NCI-H2227 treated with DMSO at 0.1 percent for 48 hours (cell line): ENCODE data around the gene SETD2.
"Not testable (repeated sequence)": the region's sequence is repeated elsewhere in the genome, so short reads cannot be mapped to it uniquely, and the experiment has no call there.

Source experiments
- DNase-seq: peaks from one replicate; lab custom pipeline; 2025; lab: John Stamatoyannopoulos, UW

The SETD2 gene

DNA sequence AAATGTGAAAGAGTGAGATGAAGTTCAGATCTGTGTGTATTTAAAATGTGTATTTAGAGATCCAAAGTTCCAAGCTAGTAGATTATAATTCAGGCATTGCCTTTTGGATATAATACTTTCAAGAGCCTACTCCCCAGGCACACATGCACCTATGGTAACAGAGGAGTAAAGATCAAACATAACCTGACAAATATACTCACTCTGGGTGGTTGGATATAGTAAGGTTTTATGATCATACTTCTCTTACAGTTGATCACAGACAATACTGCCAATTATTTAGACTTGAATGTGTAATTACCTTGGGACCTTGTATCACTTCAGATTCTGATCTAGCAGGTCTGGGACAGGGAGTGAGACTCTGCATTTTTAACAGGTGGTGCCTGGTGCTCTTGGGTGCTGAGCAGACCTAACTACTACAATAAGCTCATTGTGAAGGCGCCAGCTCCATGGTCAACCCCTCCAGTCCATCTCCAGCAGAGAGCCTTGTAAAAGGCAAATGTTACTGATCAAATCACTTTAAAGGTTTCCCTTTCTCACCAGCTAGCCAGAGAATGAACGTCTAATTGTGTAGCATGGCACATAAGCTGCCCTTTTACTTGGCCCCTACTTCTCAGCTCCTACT lies 128.9 kb downstream of the SETD2 start:
- no peak for DNase-seq

DNA sequence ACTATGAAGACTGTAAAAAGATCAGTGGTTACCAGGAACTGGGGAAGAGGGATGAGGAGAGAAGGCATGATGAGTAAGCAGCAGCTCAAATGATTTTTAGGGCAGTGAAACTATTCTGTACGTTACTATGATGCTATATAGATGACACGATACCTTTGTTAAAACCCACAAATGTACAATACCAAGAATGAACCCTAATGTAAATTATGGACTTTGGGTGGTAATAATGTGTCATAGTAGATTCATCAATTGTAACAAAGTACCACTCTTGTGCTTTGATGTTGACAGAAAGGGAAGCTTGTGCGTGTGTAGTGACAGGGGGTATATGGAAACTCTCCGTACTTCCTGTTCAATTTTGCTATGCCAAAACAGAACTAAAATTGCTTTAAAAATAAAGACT lies 132.9 kb downstream of the SETD2 start:
- not testable (repeated sequence) for DNase-seq

DNA sequence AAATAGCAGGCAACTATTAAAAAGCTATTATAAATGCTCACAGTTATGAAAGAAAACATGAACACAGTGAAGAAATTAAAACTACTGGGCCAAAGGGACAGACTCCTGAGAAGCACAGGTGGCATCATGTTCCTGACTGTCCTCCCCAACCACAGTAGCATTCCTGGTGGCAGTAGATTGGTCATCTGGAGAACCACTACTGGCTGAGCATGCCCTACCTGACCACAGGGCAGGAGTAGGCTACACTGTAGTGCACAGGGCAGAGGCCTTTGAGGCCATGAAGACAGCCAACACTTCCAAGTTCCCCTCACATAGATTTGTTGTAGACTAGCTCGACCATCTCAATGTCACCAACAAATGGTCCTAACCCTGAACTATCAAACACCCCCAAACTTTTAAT lies 135.2 kb downstream of the SETD2 start:
- DNase-seq: no peak

DNA sequence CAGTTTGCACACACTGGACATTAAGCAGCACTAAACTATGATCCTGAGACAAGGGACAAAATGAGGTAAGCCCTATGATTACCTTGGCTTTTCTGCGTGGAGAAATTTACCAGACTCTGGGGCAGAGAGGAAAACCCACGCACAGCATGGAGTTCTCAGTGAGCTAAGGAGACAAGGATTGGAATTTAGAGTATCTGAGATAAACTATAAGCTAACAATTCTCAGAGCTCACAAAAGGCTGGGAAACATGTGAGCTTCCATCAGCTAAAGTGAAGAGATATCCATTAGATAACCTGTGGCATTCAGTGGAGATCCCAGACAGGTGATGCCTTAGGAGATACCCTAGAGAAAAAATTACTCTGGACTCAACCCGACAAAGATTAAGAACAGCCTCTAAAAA lies 135.8 kb downstream of the SETD2 start:
- DNase-seq: no peak

DNA sequence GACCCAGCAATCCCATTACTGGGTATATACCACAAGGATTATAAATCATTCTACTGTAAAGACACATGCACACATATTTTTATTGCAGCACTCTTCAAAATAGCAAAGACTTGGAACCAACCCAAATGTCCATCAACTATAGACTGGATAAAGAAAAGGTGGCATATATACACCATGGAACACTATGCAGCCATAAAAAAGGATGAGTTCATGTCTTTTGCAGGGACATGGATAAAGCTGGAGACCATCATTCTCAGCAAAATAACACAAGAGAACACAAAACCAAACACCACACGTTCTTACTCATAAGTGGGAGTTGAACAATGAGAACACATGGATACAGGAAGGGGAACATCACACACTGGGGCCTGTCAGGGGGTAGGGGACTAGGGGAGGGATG lies 137.5 kb downstream of the SETD2 start:
- not testable (repeated sequence) for DNase-seq

DNA sequence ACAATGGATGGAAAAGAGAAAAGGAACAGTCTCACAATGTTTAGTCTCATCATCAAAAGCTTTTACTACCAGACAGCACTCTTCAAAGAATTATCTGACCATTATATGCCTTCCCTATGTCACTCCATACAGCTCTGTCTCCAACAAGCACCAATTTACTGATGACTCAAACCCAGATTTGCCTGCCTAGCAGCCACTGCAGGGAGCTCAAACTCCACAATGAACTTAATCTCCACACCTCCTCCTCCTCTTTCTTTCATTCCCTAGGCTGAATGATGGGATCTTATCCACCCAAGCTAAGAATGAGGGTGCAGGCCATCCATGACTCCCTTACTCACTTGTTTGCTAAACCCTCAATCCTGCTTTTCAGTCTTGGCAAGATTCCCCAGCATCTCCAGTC lies 139.0 kb downstream of the SETD2 start:
- peak; percentile 69 for DNase-seq

DNA sequence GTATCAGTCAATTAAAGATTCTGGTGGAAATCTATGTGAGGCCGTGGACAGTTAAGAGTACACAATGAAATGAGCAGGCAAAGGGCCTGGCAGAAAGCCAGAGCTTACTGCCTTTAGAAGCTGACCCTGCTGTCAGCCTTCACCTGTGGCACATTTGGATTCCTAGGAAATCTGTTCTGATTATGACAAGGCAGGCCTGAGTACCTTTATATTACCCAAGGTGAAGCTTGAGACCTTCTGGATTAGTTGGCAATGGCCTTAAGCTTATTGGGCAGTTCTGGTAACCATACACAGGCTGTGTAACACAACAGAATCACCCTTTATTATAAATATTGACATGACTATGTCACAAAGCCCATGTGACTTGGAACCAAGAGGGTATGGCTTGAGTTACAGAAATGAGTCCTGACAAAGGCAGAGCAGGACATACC lies 141.3 kb downstream of the SETD2 start:
- peak; percentile 4 for DNase-seq

DNA sequence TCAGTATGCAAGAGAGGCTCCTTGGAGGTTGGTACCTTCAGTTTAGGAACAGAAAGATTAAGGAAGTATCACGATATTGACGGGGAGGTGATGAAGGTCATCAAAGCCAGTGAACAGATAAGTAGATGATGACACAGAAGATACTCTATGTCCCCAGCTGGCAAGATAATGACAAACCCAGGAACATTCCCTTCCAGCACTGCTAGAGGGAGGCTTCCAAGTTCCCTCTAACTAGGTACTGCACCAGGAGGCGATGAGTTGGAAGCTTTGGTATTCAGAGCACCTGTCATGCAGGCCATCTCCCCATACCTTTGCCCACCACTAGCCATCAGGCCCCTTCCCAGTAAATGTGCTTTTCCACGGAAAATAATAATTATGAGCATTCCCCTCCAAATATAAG lies 143.6 kb downstream of the SETD2 start:
- DNase-seq: no peak

DNA sequence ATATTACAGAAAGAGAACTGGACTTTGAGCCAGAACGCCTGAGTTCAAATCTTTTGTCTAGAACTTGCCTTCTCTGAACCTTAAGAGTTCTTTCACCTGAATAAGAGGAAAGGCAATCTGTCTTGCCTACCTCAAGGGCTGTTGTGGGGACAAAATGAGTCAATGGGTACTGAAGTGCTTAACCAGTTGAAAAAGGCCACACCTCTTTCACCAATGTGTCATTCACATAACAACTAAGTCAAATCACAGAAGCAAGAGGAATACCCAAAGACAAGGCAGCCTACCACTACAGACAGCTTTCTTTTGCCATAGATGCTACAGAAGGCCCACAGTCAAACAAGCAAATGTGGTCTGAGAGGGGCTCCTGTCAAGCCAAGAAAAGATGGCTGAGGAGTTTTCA lies 144.7 kb downstream of the SETD2 start:
- no peak for DNase-seq

DNA sequence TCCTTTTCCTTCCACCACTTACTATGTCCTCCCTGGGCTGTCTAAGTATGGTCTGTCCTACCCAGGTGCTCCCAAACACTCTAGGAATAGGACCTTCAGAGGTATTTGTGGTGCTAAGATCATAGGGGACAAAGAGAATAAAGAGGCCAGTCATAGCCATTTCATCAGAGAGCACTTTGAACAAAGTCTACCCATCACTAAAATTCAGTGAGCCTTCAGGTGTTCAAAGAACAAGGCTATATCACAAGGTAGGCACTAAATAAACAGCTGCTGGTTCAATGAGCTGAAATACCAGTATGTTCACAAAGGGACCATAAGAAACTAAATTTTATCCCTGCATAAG lies 145.7 kb downstream of the SETD2 start:
- DNase-seq: no peak

DNA sequence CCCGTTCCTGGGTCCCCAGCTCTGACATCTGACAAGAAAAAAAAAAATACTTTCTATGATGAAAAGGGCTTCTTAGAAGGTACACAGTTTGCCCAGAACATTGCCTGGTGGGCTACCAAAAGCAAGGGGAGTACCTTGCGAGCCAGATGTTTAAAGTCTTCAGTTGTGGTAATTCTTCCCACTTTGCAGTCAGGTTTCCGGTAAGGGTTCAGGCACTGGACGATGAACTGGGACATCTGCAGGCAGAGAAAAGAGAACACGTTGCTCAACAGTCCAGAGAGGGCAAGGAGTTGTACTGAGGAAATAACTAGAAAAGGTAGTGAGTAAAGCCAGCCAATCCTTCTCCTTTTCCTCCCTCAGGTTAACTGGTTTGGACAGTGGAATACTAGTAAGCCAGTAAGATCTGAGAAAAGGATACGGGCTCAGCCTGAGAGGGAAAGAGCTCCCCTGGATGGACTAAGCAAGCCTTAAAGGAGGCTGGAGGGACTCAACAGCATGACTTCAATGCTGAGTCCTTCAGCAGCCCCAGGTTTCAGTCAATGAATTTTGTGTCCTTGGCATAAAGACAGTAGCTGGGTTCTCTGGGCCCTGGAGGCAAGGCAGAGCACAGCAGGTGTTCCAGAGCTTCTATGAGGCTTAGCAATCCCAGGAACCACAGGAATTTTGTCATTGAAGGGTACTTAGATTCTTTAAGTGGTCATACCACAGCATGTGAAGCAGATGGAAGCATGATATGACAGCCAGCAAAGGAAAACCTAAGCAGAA lies 146.2 kb downstream of the SETD2 start:
- DNase-seq: no peak

DNA sequence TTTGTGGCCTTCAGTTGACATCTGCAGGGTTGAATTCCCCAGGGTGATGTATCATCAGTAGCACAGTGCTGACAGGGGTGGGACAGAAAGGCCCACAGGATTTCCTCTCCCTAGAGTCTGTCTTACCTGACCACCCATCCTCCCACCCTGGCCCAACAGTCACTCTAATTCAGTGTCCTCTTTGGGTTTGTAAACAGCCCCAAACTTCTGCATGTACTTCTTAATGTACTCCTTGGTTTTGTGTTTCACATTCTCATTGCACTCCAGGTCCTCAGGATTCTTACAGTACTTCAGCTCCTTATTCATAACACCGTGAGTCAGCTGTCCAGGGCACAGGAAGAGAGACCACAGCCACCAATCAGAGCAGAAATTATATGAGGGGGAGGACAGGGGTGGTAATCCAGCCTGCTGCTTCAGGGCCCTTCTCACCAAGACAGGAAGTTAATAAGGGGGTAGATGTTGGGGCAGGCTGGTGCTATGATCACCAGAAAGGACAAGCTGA lies 146.9 kb downstream of the SETD2 start:
- DNase-seq: no peak

DNA sequence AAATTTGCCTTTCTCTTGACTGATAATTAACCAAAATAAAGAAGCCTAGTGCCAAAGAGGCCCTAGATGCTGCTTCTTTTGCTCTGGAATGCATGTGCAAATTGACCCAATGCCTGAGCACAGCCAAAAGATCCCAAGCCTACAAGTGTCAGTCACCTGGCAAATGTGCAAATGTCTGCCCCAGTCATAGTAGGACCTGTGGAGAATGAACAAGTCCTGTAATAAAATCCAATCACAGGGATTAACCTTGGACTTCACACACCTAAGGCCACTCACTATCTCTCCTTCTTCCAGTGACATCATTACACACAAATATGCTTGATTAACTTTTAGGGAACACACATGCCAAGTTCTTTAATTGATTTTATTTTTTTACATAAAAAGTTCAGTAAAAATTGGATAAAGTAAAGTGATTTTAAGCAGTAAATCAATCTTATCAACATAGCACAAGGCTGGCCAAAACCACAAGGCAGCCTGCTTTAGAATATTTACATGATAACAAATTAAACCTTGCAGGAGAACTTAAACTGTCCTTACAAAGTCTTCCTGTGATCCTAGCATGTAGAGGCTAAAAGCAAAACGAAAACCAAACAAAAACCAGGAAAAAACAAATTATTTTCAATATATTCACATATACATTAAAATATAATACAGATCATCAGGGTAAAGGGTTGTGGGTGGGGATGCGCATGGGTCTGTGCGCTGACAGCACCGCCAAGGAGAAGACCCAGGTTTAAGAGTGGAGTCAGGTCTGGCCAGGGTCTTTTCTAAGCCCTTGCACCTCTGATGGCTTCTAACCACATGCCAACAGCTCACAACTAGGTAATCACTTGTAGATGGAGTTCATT lies 147.6 kb downstream of the SETD2 start:
- DNase-seq: no peak

DNA sequence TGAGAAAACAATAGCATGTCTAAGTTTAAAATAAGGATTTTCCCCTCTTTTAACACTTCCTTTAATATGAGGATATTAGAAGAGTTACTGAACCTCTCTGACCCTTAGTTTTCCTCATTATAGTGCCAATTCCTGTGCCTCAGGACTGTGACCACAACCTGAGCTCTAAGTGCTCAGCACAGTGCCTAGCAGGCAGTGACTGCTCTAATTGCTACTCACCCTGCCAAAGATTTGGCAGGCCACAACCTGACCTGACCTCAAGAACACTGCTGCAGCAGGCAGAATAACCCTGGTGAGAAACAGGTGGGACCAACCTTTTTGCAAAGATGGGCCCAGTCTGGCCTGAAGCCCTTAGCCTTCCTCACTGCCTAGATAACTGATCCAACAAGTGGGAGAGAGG lies 148.8 kb downstream of the SETD2 start:
- DNase-seq: no peak

DNA sequence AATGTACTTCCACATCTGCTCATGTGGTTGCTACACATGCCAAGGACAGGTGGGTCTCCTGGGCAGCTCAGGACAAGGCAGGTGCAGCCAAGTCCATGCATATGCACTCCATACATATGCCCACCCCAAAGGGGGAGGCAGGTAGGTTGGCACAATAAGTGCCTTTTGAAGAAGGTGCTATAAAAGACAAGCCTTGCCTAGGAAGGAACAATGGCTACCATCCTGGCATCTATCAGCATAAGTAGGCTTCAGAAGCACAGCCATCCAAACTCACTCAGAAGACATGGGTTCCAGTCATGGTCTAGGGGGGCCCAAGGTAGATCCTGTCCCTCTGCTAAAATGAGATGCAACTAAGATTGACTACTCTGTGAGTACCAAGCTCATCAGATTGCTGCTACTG lies 149.9 kb downstream of the SETD2 start:
- DNase-seq: no peak

DNA sequence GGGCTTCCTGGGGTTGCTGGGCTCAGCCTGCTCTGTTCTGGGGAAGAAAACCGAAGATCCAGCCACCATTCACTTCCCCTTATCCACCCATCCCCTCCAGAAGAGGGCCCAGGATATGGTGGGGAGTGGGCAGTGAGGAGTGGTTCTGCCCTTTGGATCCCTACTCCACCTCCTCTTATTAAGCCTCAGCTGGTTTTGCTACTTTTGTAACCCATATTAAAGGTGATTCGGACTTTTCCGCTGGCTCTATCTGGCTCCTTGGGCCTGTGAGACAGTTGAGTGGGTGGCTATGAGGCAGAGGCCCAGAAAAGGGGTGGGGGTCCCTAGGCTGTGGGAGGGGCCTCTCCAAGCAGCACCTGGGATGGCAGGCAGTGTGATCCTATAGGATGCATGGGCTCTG lies 150.7 kb downstream of the SETD2 start:
- no peak for DNase-seq

DNA sequence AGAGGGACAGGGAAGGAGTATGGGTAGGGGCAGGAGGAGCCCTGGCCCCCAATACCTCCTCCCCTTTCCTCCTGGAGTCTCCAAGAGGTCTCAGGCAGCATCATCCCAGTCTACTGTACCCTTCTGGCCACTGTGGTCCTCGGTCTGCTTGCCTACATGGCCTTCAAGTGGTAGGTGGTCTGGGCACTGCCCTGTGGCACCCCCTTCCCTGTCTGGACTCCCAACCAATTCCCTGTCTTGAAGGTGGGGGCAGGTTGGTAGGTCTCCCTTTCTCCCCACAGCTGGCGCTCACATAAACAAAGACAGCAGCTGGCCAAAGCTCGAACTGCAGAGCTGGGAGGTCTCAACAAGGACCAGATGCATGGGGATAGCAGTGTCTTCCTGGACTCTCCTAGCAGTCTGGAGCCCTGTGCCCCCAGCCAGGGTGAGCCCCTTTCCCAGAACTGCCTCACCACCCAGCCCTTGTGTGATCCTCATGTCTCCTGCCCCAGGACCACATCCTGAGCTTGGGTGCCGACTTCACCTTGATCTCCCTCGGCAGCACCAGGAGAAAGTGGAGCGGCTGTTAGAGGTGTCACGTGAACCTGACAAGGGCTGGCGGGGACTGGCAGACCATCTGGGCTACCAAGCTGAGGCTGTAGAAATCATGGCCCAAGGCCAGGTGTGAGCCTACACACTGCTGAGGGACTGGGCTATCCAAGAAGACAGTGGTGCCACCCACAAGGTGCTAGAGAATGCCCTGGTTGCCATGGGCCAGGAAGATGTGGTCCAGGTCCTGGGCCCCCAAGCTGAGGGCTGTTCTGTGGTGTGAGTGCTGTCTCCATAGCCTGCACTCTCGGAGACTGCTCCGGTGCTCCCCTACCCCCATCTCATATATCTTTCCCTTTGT lies 151.3 kb downstream of the SETD2 start:
- DNase-seq: no peak

DNA sequence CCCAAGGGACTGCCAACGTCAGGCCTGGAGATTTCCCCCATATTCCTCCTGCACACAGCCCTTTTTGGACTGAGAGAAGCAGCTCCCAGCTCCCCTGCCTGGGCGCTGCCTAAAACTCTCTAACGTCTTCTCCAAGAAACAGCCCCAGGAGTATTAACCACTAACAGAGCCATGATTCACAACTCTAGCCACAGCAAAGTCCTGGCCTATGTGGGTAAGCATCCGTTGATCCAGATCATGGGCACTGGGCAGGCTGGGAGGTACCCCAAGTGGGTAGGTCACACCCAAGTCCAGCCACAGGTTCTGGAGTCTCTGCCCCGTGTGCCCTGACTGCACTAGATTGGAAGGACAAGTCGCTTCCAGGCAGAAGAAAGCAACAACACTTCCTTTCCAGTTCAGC lies 152.5 kb downstream of the SETD2 start:
- no peak for DNase-seq

DNA sequence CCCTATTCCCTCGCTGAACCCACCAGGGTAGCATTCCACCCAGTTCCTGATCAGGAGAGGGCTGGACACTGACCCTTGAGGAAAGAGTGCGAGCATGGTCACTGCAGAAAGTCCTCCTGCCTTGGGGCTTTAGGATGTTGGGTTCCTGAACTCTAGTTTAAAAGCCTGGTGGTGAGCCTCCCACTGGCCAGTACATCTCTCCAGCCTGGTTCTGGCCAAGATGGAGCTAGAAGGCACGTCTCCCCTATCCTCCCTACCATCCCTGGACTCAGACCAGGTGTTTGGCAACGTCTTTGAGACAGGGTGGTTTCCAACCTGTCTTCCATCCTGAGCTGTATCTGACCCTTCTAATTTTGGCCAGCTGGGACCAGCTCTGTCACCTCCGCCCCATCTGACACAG lies 153.0 kb downstream of the SETD2 start:
- no peak for DNase-seq

DNA sequence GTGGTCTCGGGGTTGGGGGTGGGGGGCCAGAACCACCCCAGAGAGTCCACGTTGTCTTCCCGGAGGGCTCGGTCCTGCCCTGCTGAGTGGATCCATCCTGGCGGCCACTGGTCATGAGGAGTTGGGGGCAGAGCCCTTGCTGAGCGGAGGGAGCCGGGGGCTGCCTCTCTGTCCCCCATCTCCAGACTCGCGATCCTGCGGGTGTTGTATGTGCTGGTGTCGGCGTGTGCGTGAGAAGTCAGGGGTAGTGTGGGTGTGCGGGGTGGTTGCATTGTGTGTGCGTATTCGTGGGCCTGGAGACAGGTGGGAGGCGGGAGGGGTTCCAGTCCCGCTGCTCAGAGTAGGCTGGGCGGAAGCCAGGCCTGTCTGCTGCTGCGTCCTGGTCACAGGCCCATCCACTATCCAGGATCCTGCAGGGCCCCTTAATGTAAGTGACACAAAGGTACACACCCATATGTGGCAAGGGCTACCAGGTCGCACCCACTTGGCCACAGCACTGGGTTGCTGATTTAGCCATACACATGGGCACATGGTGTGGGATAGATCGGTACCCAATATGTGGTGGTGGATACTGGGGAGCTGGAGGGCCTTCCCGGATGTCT lies 153.7 kb downstream of the SETD2 start:
- DNase-seq: no peak
